NT2/D1 (cell line): ENCODE data around the gene CACNB2.

Source experiments
- SUZ12 ChIP-seq: IDR thresholded peaks from 2 replicates; pipeline ENCODE4 v1.6.1; 2011; ENCODE audit not compliant: insufficient read length, insufficient read depth; ENCODE audit errors: extremely low read depth
- ZNF274 ChIP-seq: IDR thresholded peaks from 2 replicates; pipeline ENCODE4 v1.6.1; 2011; ENCODE audit warnings: mild to moderate bottlenecking, low read depth, low read length

GRCh38 chr10:18235477-18235876 lies 95.3 kb downstream of the CACNB2 start:
- no peak for TF ChIP-seq SUZ12
- TF ChIP-seq ZNF274, result no peak
